HepG2 (cell line): Measurements from ENCODE around the gene NFKBIL1. TPM values are rescaled to one million over a fixed set of nuclear protein-coding genes. Genes with fewer than 3 reads are reported as not detected.

Source experiments
- HDAC1 ChIP-seq: sonication (generic); formaldehyde crosslinking; IDR thresholded peaks from 2 replicates; pipeline ENCODE4 v1.5.1; 2020; ENCODE audit warnings: mild to moderate bottlenecking, missing genetic modification reagents
- JUNB ChIP-seq: sonication (generic); formaldehyde crosslinking; IDR thresholded peaks from 2 replicates; pipeline ENCODE4 v1.8.0; 2022; ENCODE audit warnings: missing genetic modification reagents, mild to moderate bottlenecking, borderline replicate concordance
- KAT7 ChIP-seq: IDR thresholded peaks from 2 replicates; pipeline ENCODE4 v1.6.1; 2018; ENCODE audit warnings: borderline replicate concordance, missing compliant biosample characterization
- LCORL ChIP-seq, 2 experiments: fragments of 450-650 bp in 1 of 2; sonication (generic) in 1 of 2; formaldehyde crosslinking in 1 of 2; IDR thresholded peaks; 2 replicates each; pipeline versions ENCODE4 v1.5.0 to v1.6.1; 2017 to 2020; ENCODE audit warnings: antibody characterized with exemption in 1 of 2, missing genetic modification reagents in 1 of 2
- REXO4 ChIP-seq: sonication (generic); formaldehyde crosslinking; IDR thresholded peaks from 2 replicates; pipeline ENCODE4 v1.8.0; 2022; ENCODE audit warnings: missing genetic modification reagents, mild to moderate bottlenecking, borderline replicate concordance
- SIX4 ChIP-seq: sonication (generic); formaldehyde crosslinking; IDR thresholded peaks from 2 replicates; pipeline ENCODE4 v1.4.0; 2020; ENCODE audit warnings: missing genetic modification reagents
- SUZ12 ChIP-seq: fragments of 150-350 bp; IDR thresholded peaks from 2 replicates; pipeline ENCODE4 v1.6.1; 2014; ENCODE audit warnings: low read depth, low read length
- ZEB1 ChIP-seq: IDR thresholded peaks from 2 replicates; pipeline ENCODE4 v1.6.1; 2012; ENCODE audit warnings: mild to moderate bottlenecking, low read depth, inconsistent platforms; ENCODE audit not compliant: insufficient replicate concordance
- ZNF230 ChIP-seq: sonication (generic); formaldehyde crosslinking; IDR thresholded peaks from 2 replicates; pipeline ENCODE4 v1.4.0; 2020; ENCODE audit warnings: mild to moderate bottlenecking, missing genetic modification reagents
- ZNF414 ChIP-seq: sonication (generic); formaldehyde crosslinking; IDR thresholded peaks from 2 replicates; pipeline ENCODE4 v1.5.0; 2020; ENCODE audit warnings: missing genetic modification reagents
- ZNF460 ChIP-seq: sonication (generic); formaldehyde crosslinking; IDR thresholded peaks from 2 replicates; pipeline ENCODE4 v1.5.1; 2020; ENCODE audit warnings: missing genetic modification reagents, mild to moderate bottlenecking, borderline replicate concordance
- ZNF674 ChIP-seq: sonication (generic); formaldehyde crosslinking; IDR thresholded peaks from 2 replicates; pipeline ENCODE4 v1.5.0; 2020; ENCODE audit warnings: low read depth, mild to moderate bottlenecking, missing genetic modification reagents
- ZNF850 ChIP-seq: sonication (generic); formaldehyde crosslinking; conservative IDR thresholded peaks from 2 replicates; pipeline ENCODE4 v1.9.0; 2021; ENCODE audit warnings: mild to moderate bottlenecking, missing genetic modification reagents
- polyA plus RNA-seq, 8 experiments: library from polyadenylated mRNA; depleted of rRNA in 3 of 8; stranded (reverse) in 7 of 8; unstranded in 1 of 8; fragments of >200 nt; fragmentation: Illumina TruSeq in 4 of 8; extraction: Trizol in 4 of 8; gene quantifications; 2 replicates each; pipeline versions ENCODE4 v1.2.1 to v1.2.3, GENCODE V29; 2011 to 2016; ENCODE audit warnings: low read depth in 4 of 8, missing spikeins in 1 of 8, mixed read lengths in 1 of 8; ENCODE audit not compliant: insufficient read depth in 1 of 8
- total RNA-seq, 5 experiments: library from RNA; depleted of rRNA; stranded (reverse); fragments of >200 nt; fragmentation: Illumina TruSeq; extraction: Trizol; gene quantifications; 2 replicates each; pipeline ENCODE4 v1.2.3, GENCODE V29; 2016; ENCODE audit warnings: low read depth in 1 of 5
- TF ChIP-seq, protein P1 (sequence below): sonication (generic); formaldehyde crosslinking; IDR thresholded peaks from 2 replicates; pipeline ENCODE4 v1.8.0; 2022; ENCODE audit warnings: missing genetic modification reagents, mild to moderate bottlenecking, borderline replicate concordance
- TF ChIP-seq, protein P2 (sequence below): sonication (generic); formaldehyde crosslinking; IDR thresholded peaks from 2 replicates; pipeline ENCODE4 v1.4.0; 2020; ENCODE audit warnings: missing genetic modification reagents, low read depth, mild to moderate bottlenecking, borderline replicate concordance
- TF ChIP-seq, protein P3 (sequence below): sonication (generic); formaldehyde crosslinking; IDR thresholded peaks from 2 replicates; pipeline ENCODE4 v1.4.0; 2020; ENCODE audit warnings: missing genetic modification reagents
- TF ChIP-seq, protein P4 (sequence below): sonication (generic); formaldehyde crosslinking; IDR thresholded peaks from 2 replicates; pipeline ENCODE4 v1.4.0; 2020; ENCODE audit warnings: missing genetic modification reagents, mild to moderate bottlenecking, borderline replicate concordance
- TF ChIP-seq, protein P5 (sequence below): IDR thresholded peaks from 2 replicates; pipeline ENCODE4 v1.6.1; 2018; ENCODE audit warnings: missing genetic modification reagents
- TF ChIP-seq, protein P6 (sequence below): sonication (generic); formaldehyde crosslinking; IDR thresholded peaks from 2 replicates; pipeline ENCODE4 v1.5.0; 2020; ENCODE audit warnings: missing genetic modification reagents, mild to moderate bottlenecking, borderline replicate concordance

NFKBIL1 gene
- total and polyA plus RNA-seq, 2 of the 13 experiments (the other 11 are each of a cell fraction or from before 2014, with no cell fraction given) = 9.7 to 19.5 TPM

DNA sequence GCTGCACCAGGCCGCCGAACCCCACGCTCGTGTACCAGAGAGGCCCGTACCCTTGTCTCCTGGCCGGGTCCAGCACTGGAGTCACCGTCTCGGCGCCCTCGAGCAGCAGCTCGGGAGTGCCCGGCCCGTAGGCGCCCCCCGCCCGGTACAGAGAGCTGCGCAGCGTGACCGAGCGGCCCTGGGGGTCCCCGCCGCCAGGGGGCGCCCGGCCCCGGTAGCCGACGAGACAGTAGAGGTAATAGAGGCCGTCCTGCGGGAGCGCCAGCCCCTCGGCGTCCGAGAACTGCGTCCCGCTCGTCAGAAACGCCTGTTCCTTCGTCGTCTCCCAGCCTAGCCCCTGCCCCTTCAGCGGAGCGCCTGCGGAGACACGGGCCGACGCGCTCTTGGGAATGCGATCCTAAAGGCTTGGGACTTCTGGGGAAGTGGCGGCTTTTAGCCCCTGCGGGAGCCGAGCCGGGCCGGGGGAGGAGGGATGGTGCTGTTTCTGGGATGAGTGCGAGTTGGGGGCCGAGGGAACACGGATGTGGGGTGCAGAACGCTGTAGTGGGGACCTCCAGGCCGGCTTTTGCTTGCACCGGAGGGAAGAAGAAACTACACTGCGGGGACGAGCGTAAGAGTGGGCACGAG lies 33.5 kb downstream of the NFKBIL1 start (continued):
- TF ChIP-seq, protein P1, sequence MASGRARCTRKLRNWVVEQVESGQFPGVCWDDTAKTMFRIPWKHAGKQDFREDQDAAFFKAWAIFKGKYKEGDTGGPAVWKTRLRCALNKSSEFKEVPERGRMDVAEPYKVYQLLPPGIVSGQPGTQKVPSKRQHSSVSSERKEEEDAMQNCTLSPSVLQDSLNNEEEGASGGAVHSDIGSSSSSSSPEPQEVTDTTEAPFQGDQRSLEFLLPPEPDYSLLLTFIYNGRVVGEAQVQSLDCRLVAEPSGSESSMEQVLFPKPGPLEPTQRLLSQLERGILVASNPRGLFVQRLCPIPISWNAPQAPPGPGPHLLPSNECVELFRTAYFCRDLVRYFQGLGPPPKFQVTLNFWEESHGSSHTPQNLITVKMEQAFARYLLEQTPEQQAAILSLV = peak; percentile 30; the same call in 1 of the 2 replicates
- TF ChIP-seq ZNF230 (CRISPR knock-in tag) (peak; percentile 66; the same call in 1 of the 2 replicates), SUZ12 (no peak), ZNF850 (CRISPR knock-in tag) (0 out of 2 replicates have a peak, but pooled peaks have one; percentile 16), ZEB1 (no peak), ZNF414 (peak; percentile 95; the same call in 1 of the 2 replicates), ZNF674 (CRISPR knock-in tag) (no peak), HDAC1 (CRISPR knock-in tag) (peak; percentile 62), KAT7 (CRISPR knock-in tag) (no peak), SIX4 (CRISPR knock-in tag) (no peak), LCORL (IDR thresholded peaks at IDR 0.05) (no peak), LCORL (CRISPR knock-in tag; IDR thresholded peaks at IDR 0.05) (peak; percentile 87), JUNB (CRISPR knock-in tag) (no peak), REXO4 (CRISPR knock-in tag) (no peak), ZNF460 (no peak)
- TF ChIP-seq, protein P2, sequence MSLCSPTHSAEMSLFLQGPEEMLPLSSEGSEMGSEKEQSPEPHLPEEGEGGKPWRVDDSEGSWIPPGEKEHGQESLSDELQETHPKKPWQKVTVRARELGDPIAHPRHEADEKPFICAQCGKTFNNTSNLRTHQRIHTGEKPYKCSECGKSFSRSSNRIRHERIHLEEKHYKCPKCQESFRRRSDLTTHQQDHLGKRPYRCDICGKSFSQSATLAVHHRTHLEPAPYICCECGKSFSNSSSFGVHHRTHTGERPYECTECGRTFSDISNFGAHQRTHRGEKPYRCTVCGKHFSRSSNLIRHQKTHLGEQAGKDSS = 0 out of 2 replicates have a peak, but pooled peaks have one; percentile 42
- TF ChIP-seq, protein P3, sequence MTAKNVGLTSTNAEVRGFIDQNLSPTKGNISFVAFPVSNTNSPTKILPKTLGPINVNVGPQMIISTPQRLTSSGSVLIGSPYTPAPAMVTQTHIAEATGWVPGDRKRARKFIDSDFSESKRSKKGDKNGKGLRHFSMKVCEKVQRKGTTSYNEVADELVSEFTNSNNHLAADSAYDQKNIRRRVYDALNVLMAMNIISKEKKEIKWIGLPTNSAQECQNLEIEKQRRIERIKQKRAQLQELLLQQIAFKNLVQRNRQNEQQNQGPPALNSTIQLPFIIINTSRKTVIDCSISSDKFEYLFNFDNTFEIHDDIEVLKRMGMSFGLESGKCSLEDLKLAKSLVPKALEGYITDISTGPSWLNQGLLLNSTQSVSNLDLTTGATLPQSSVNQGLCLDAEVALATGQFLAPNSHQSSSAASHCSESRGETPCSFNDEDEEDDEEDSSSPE (CRISPR knock-in tag) = peak; percentile 75
- TF ChIP-seq, protein P4, sequence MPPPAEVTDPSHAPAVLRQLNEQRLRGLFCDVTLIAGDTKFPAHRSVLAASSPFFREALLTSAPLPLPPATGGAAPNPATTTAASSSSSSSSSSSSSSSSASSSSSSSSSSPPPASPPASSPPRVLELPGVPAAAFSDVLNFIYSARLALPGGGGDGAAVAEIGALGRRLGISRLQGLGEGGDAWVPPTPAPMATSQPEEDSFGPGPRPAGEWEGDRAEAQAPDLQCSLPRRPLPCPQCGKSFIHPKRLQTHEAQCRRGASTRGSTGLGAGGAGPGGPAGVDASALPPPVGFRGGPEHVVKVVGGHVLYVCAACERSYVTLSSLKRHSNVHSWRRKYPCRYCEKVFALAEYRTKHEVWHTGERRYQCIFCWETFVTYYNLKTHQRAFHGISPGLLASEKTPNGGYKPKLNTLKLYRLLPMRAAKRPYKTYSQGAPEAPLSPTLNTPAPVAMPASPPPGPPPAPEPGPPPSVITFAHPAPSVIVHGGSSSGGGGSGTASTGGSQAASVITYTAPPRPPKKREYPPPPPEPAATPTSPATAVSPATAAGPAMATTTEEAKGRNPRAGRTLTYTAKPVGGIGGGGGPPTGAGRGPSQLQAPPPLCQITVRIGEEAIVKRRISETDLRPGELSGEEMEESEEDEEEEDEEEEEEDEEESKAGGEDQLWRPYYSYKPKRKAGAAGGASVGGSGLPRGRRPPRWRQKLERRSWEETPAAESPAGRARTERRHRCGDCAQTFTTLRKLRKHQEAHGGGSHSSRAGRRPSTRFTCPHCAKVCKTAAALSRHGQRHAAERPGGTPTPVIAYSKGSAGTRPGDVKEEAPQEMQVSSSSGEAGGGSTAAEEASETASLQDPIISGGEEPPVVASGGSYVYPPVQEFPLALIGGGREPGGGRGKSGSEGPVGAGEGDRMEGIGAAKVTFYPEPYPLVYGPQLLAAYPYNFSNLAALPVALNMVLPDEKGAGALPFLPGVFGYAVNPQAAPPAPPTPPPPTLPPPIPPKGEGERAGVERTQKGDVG = no peak
- TF ChIP-seq, protein P5, sequence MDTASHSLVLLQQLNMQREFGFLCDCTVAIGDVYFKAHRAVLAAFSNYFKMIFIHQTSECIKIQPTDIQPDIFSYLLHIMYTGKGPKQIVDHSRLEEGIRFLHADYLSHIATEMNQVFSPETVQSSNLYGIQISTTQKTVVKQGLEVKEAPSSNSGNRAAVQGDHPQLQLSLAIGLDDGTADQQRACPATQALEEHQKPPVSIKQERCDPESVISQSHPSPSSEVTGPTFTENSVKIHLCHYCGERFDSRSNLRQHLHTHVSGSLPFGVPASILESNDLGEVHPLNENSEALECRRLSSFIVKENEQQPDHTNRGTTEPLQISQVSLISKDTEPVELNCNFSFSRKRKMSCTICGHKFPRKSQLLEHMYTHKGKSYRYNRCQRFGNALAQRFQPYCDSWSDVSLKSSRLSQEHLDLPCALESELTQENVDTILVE (CRISPR knock-in tag) = peak; percentile 68; the same call in 1 of the 2 replicates
- TF ChIP-seq, protein P6, sequence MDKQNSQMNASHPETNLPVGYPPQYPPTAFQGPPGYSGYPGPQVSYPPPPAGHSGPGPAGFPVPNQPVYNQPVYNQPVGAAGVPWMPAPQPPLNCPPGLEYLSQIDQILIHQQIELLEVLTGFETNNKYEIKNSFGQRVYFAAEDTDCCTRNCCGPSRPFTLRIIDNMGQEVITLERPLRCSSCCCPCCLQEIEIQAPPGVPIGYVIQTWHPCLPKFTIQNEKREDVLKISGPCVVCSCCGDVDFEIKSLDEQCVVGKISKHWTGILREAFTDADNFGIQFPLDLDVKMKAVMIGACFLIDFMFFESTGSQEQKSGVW = no peak
